SU-DHL-6 (cell line): ENCODE results near the gene SCYL2.

ENCODE experiments used
- EZH2phosphoT487 ChIP-seq: fragments of 200-600 bp; sonication (generic), shearing (Covaris generic); conservative IDR thresholded peaks from 2 replicates; pipeline ENCODE4 v1.6.1; 2018; ENCODE audit warnings: mild to moderate bottlenecking, antibody characterized with exemption, low read length, moderate library complexity, mixed read lengths
- TF ChIP-seq, protein P1 (sequence below): fragments of 200-600 bp; sonication (generic); IDR thresholded peaks from one replicate; pipeline ENCODE4 v1.5.1; 2017; ENCODE audit warnings: antibody characterized with exemption, mild to moderate bottlenecking, low read length, moderate library complexity; ENCODE audit not compliant: insufficient read depth, poor library complexity, severe bottlenecking

DNA sequence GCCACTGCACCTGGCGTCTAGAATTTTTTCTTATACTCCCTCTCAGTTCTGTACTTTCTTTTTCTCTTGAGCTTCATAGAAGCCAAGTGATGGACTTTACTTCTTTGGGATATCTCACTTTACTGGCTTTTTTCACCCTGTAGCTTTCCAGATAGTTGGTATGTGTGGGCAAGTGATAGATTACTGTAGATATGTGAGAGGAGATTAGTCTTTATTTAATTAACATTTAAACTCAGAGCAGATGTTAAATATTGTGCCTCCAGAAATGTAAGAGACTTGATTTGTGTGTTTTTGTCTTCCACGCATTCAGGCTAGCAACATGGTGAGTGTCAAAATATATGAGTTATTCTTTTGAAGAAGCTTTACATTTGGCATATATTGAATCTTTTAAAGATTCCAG lies 50.4 kb downstream of the SCYL2 start:
- TF ChIP-seq, protein P1, sequence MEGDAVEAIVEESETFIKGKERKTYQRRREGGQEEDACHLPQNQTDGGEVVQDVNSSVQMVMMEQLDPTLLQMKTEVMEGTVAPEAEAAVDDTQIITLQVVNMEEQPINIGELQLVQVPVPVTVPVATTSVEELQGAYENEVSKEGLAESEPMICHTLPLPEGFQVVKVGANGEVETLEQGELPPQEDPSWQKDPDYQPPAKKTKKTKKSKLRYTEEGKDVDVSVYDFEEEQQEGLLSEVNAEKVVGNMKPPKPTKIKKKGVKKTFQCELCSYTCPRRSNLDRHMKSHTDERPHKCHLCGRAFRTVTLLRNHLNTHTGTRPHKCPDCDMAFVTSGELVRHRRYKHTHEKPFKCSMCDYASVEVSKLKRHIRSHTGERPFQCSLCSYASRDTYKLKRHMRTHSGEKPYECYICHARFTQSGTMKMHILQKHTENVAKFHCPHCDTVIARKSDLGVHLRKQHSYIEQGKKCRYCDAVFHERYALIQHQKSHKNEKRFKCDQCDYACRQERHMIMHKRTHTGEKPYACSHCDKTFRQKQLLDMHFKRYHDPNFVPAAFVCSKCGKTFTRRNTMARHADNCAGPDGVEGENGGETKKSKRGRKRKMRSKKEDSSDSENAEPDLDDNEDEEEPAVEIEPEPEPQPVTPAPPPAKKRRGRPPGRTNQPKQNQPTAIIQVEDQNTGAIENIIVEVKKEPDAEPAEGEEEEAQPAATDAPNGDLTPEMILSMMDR, result no peak
- TF ChIP-seq EZH2phosphoT487, result no peak
